NB4 (cell line): ENCODE data around the gene TTC1.
A peak's percentile ranks its signal among the peaks of the same experiment; 100 is the strongest.

Source experiments
- DNase-seq: peaks from one replicate; pipeline ENCODE4 v3.0.0; 2010; ENCODE audit warnings: low read depth
- H3K4me3 ChIP-seq: one replicate; pipeline ENCODE4 v1.5.1; 2011; ENCODE audit warnings: mild to moderate bottlenecking, low read depth, low read length, moderate library complexity
- MYC ChIP-seq: IDR thresholded peaks from 2 replicates; pipeline ENCODE4 v1.6.1; 2011; ENCODE audit warnings: low read depth, low read length
- POLR2A ChIP-seq: IDR thresholded peaks from 2 replicates; pipeline ENCODE4 v1.6.1; 2011; ENCODE audit warnings: mild to moderate bottlenecking; ENCODE audit not compliant: insufficient read length; ENCODE audit errors: extremely low read depth
- TF ChIP-seq, protein P1 (sequence below): IDR thresholded peaks from 2 replicates; pipeline ENCODE4 v1.6.1; 2011; ENCODE audit warnings: low read depth, low read length
- TF ChIP-seq, protein P2 (sequence below): IDR thresholded peaks from one replicate; pipeline ENCODE4 v1.5.1; 2012; ENCODE audit warnings: low read depth, low read length

Gene TTC1

GRCh38 chr5:160021831-160022446 lies 13.0 kb downstream of the TTC1 start:
- H3K4me3 ChIP-seq, result no peak overlapping the region
- TF ChIP-seq, protein P1, sequence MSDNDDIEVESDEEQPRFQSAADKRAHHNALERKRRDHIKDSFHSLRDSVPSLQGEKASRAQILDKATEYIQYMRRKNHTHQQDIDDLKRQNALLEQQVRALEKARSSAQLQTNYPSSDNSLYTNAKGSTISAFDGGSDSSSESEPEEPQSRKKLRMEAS, result peak; percentile 48; the same call in 1 of the 2 replicates
- TF ChIP-seq POLR2A, result no peak
- peak; percentile 71; the same call in 1 of the 2 replicates for TF ChIP-seq MYC
- TF ChIP-seq, protein P2, sequence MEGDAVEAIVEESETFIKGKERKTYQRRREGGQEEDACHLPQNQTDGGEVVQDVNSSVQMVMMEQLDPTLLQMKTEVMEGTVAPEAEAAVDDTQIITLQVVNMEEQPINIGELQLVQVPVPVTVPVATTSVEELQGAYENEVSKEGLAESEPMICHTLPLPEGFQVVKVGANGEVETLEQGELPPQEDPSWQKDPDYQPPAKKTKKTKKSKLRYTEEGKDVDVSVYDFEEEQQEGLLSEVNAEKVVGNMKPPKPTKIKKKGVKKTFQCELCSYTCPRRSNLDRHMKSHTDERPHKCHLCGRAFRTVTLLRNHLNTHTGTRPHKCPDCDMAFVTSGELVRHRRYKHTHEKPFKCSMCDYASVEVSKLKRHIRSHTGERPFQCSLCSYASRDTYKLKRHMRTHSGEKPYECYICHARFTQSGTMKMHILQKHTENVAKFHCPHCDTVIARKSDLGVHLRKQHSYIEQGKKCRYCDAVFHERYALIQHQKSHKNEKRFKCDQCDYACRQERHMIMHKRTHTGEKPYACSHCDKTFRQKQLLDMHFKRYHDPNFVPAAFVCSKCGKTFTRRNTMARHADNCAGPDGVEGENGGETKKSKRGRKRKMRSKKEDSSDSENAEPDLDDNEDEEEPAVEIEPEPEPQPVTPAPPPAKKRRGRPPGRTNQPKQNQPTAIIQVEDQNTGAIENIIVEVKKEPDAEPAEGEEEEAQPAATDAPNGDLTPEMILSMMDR, result peak; percentile 57
- DNase-seq, result peak; percentile 73

- TF ChIP-seq MYC (no peak), POLR2A (no peak)
- TF ChIP-seq, protein P1, result no peak
- TF ChIP-seq, protein P2, result no peak
- H3K4me3 ChIP-seq, result no peak overlapping the region
- DNase-seq, result peak; percentile 6
These were observed 14.3 kb downstream of the TTC1 start for GRCh38 chr5:160023007-160023907.

DNA sequence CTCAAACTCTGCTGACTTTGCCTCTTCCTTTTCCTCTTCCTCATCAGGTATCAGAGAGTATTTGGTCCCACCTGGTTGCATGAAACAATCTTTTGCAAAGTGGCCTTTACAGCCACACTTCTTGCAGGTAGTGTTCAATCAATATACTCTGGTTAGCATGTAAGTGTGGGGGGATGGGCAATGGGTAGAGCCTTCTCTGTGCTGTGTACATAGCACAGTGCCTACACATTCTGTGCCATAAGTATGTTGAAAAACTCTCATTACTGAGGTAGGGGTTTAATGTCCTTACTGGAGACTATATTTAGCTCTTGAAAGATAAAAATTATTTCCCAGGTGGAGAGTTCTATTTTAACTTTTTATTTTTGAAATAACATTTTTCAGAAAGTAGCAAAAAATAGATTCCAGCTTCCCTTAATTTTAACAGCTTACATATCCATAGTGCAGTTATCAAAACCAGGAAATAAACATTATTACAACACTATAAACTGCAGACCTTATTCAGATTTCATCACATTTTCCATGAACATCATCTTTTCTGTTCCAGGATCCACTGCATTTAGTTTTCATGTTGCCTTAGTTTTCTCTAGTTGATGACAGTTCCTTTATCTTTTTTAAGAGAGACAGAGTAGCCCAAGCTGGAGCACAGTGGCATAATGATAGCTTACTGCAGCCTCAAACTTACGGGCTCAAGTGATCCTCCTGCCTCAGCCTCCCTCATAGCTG lies 15.1 kb downstream of the TTC1 start:
- no peak for TF ChIP-seq POLR2A
- TF ChIP-seq MYC, result no peak
- TF ChIP-seq, protein P2, result no peak
- TF ChIP-seq, protein P1, result no peak
- DNase-seq, result no peak
- H3K4me3 ChIP-seq, result no peak overlapping the region

DNA sequence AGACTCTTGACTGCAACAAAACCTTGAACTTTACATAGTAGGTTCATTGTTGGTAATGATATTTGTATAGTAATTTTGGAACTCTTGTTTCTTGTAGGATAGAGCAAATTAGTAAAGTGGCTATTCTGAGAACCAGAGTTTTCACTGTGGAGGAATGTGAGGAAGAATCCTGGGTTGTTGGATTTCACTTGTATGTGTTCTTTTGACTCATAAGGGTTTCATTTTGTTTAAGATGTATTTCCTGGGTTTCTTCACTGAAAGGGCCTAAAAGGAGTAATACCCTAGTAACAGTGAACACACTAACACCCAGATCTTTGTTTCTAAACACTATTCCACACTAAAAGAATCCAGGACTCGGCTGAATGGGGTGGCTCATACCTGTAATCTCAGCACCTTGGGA lies 20.1 kb downstream of the TTC1 start:
- TF ChIP-seq, protein P2, result no peak
- no peak for TF ChIP-seq POLR2A
- TF ChIP-seq, protein P1, result no peak
- no peak for TF ChIP-seq MYC
- DNase-seq, result no peak
- no peak overlapping the region for H3K4me3 ChIP-seq

DNA sequence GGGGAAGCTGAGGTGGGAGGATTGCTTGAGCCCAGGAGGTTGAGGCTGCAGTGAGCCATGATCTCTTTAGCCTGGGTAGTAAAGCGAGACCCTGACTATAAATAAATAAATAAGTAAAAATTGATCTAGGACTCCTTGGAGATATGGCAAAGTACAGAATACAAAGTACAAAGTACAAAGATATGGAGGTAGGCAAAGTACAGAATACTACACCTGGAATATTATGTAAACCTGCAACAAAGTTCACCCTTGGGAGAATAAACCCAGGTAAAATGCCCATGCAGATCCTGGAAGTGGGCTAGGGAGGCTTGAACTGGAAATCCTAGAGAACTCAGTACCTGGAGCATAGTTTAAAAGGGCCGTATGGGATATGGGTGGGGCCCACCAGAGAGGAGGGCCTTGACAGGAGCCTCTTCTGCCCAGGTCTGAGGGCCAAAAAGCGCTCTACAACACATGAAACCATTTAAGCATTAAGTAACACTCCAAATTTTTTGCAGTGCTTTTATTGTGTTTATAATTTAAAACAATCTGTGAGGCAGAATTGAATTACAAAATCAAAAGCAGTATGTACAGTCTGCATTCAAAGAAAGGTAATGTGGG lies 20.7 kb downstream of the TTC1 start:
- no peak overlapping the region for H3K4me3 ChIP-seq
- no peak for TF ChIP-seq MYC
- TF ChIP-seq, protein P1, result no peak
- TF ChIP-seq, protein P2, result no peak
- no peak for TF ChIP-seq POLR2A
- no peak for DNase-seq
